BJ (cell line): ENCODE results near the gene DDX23. TPM values are rescaled to one million over a fixed set of nuclear protein-coding genes. Genes with fewer than 3 reads are reported as not detected.

ENCODE experiments used
- CTCF ChIA-PET: fragments of 350-600 bp; formaldehyde crosslinking; extraction: SDS; loops from one replicate; lab custom pipeline; 2021; ENCODE audit warnings: antibody characterized with exemption, inconsistent platforms; lab: Yijun Ruan, JAX
- POLR2A ChIA-PET: fragments of 300-600 bp; sonication (Branson Sonifier 250); formaldehyde crosslinking; extraction: SDS; loops from one replicate; lab custom pipeline; 2021; ENCODE audit warnings: antibody characterized with exemption; lab: Charles Lee
- DNase-seq: peaks from one replicate; pipeline ENCODE4 v3.0.0-alpha.2; 2011; ENCODE audit warnings: low read depth
- H3K27me3 ChIP-seq: 2 replicates; pipeline ENCODE4 v1.6.0; 2011; ENCODE audit warnings: low read length; ENCODE audit not compliant: control insufficient read depth, insufficient read depth
- H3K36me3 ChIP-seq: 2 replicates; pipeline ENCODE4 v1.5.1; 2011; ENCODE audit warnings: low read length; ENCODE audit not compliant: control insufficient read depth, insufficient read depth
- H3K4me3 ChIP-seq: 2 replicates; pipeline ENCODE4 v1.5.1; 2011; ENCODE audit warnings: low read depth, mild to moderate bottlenecking, control low read depth, low read length
- polyA plus RNA-seq: library from polyadenylated mRNA; depleted of rRNA; stranded (reverse); fragments of >200 nt; gene quantifications from 2 replicates; pipeline ENCODE4 v1.2.3, GENCODE V29; 2011
- TF ChIP-seq, protein P1 (sequence below): IDR thresholded peaks from 2 replicates; pipeline ENCODE4 v1.5.1; 2011; ENCODE audit warnings: low read depth, mild to moderate bottlenecking, control low read depth, inconsistent platforms, low read length, moderate library complexity; ENCODE audit not compliant: insufficient read depth

DDX23 gene
- polyA plus RNA-seq, 1 experiment: 59.4 TPM

- no peak overlapping the region for H3K4me3 ChIP-seq
- DNase-seq: peak; percentile 78
Measured at GRCh38 chr12:48810903-48811431, 41.0 kb downstream of the DDX23 start.

GRCh38 chr12:48807981-48808380 is 44.0 kb downstream of the DDX23 start:
- ChIA-PET POLR2A (no interaction called here), CTCF (interaction anchor here (2.3 kb wide), 1 partner anchor 12 kb away, joined by 15 read pairs; no protein-coding TSS in a partner anchor)
- Histone ChIP-seq H3K27me3 (no peaks in the 10 kb centered on the region), H3K4me3 (no peak overlapping the region), H3K36me3 (no peaks in the 10 kb centered on the region)
- TF ChIP-seq, protein P1, sequence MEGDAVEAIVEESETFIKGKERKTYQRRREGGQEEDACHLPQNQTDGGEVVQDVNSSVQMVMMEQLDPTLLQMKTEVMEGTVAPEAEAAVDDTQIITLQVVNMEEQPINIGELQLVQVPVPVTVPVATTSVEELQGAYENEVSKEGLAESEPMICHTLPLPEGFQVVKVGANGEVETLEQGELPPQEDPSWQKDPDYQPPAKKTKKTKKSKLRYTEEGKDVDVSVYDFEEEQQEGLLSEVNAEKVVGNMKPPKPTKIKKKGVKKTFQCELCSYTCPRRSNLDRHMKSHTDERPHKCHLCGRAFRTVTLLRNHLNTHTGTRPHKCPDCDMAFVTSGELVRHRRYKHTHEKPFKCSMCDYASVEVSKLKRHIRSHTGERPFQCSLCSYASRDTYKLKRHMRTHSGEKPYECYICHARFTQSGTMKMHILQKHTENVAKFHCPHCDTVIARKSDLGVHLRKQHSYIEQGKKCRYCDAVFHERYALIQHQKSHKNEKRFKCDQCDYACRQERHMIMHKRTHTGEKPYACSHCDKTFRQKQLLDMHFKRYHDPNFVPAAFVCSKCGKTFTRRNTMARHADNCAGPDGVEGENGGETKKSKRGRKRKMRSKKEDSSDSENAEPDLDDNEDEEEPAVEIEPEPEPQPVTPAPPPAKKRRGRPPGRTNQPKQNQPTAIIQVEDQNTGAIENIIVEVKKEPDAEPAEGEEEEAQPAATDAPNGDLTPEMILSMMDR: no peak
- DNase-seq: no peak

More at GRCh38 chr12:48810903-48811431, 41.0 kb downstream of the DDX23 start:
- no peaks in the 10 kb centered on the region for H3K36me3 ChIP-seq
- POLR2A ChIA-PET: interaction anchor here (0.6 kb wide), 1 partner anchor 11 kb away, joined by 3 read pairs; no protein-coding TSS in a partner anchor
- CTCF ChIA-PET: interaction anchor here (0.8 to 7.1 kb wide), 5 partner anchors 9 to 140 kb away, joined by 3 to 78 read pairs (median 4); no protein-coding TSS in a partner anchor
- TF ChIP-seq, protein P1: no peak
- no peaks in the 10 kb centered on the region for H3K27me3 ChIP-seq

GRCh38 chr12:48803675-48804074 is 48.3 kb downstream of the DDX23 start:
- no peaks in the 10 kb centered on the region for H3K27me3 ChIP-seq
- POLR2A ChIA-PET: no interaction called here
- no peak for DNase-seq
- H3K36me3 ChIP-seq: no peaks in the 10 kb centered on the region
- CTCF ChIA-PET: interaction anchor here (2.4 kb wide), 1 partner anchor 8 kb away, joined by 14 read pairs; no protein-coding TSS in a partner anchor
- TF ChIP-seq, protein P1: no peak
- H3K4me3 ChIP-seq: no peak overlapping the region

- Histone ChIP-seq H3K27me3 (no peaks in the 10 kb centered on the region), H3K36me3 (no peaks in the 10 kb centered on the region), H3K4me3 (no peak overlapping the region)
- DNase-seq: no peak
- ChIA-PET POLR2A (no interaction called here), CTCF (interaction anchor here (0.9 to 13.2 kb wide), 4 partner anchors 14 to 89 kb away, joined by 3 to 226 read pairs (median 4); no protein-coding TSS in a partner anchor)
- TF ChIP-seq, protein P1: no peak
Measured at GRCh38 chr12:48800971-48801370, 51.0 kb downstream of the DDX23 start.

DNA sequence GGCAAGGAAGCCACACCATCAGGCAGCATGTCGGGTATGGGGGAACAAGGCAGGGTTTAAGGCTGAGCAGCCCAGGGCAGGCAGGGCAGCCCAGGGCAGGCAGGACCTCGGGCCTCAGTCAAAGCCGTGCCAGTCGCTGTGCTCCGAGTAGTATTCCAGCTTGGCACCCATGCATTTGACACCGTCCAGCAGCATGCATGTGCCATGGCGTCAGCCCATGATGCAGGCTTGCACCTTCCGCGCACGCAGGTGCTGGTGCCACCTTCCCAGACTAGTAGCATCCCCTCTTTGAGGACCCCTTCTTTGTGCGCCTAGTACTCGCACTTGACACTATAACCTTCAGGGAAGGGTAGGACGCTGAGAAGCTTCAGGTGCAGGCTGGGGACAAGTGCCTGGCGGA is 51.5 kb downstream of the DDX23 start:
- TF ChIP-seq, protein P1: no peak
- no peaks in the 10 kb centered on the region for H3K27me3 ChIP-seq
- H3K4me3 ChIP-seq: no peak overlapping the region
- CTCF ChIA-PET: interaction anchor here (1.2 to 13.2 kb wide), 3 partner anchors 15 to 90 kb away, joined by 3 to 226 read pairs (median 4); no protein-coding TSS in a partner anchor
- DNase-seq: no peak
- POLR2A ChIA-PET: no interaction called here
- H3K36me3 ChIP-seq: no peaks in the 10 kb centered on the region
